ENCODE data around the gene OXTR.
A peak's percentile ranks its signal among the peaks of the same experiment; 100 is the strongest.

Gene OXTR

GRCh38 chr3:8769088-8769822 is at the start of gene OXTR:
Gene OXTR, minus strand, starts transcription at chr3:8769613. Its CDS starts 1,426 bp downstream, at chr3:8768187.
- peak; percentile 42 for DNase-seq (ENCODE audit: low read depth)

- DNase-seq (ENCODE audit: low read depth) = no peak
Measured at GRCh38 chr3:8817486-8817885, 48.1 kb upstream of the OXTR start.

- no peak for DNase-seq (ENCODE audit: low read depth)
Measured at GRCh38 chr3:8816106-8816505, 46.7 kb upstream of the OXTR start.

- no peak for DNase-seq (ENCODE audit: low read depth)
Measured at GRCh38 chr3:8813411-8813810, 44.0 kb upstream of the OXTR start.

GRCh38 chr3:8810561-8810960 is 41.1 kb upstream of the OXTR start:
- DNase-seq (ENCODE audit: low read depth) = no peak

GRCh38 chr3:8805774-8806173 is 36.4 kb upstream of the OXTR start:
- no peak for DNase-seq (ENCODE audit: low read depth)

GRCh38 chr3:8802256-8802655 is 32.8 kb upstream of the OXTR start:
- no peak for DNase-seq (ENCODE audit: low read depth)

- no peak for DNase-seq (ENCODE audit: low read depth)
Measured at GRCh38 chr3:8800016-8800415, 30.6 kb upstream of the OXTR start.

- DNase-seq (ENCODE audit: low read depth) = no peak
Measured at GRCh38 chr3:8794247-8794646, 24.8 kb upstream of the OXTR start.

- DNase-seq (ENCODE audit: low read depth) = no peak
Measured at GRCh38 chr3:8793242-8793641, 23.8 kb upstream of the OXTR start.

GRCh38 chr3:8790529-8790928 is 21.1 kb upstream of the OXTR start:
- DNase-seq (ENCODE audit: low read depth) = no peak

GRCh38 chr3:8784676-8785435 is 15.4 kb upstream of the OXTR start:
- no peak for DNase-seq (ENCODE audit: low read depth)

- no peak for DNase-seq (ENCODE audit: low read depth)
Measured at GRCh38 chr3:8780279-8780678, 10.9 kb upstream of the OXTR start.

GRCh38 chr3:8778475-8778874 is 9.1 kb upstream of the OXTR start:
- no peak for DNase-seq (ENCODE audit: low read depth)

- DNase-seq (ENCODE audit: low read depth) = no peak
Measured at GRCh38 chr3:8777978-8778267, 8.5 kb upstream of the OXTR start.

GRCh38 chr3:8777201-8777977 is 8.0 kb upstream of the OXTR start:
- no peak for DNase-seq (ENCODE audit: low read depth)

GRCh38 chr3:8776406-8776805 is 7.0 kb upstream of the OXTR start:
- DNase-seq (ENCODE audit: low read depth) = no peak

- no peak for DNase-seq (ENCODE audit: low read depth)
Measured at GRCh38 chr3:8775602-8776001, 6.2 kb upstream of the OXTR start.

- DNase-seq (ENCODE audit: low read depth) = no peak
Measured at GRCh38 chr3:8775181-8775580, 5.8 kb upstream of the OXTR start.

- DNase-seq (ENCODE audit: low read depth) = no peak
Measured at GRCh38 chr3:8773941-8774542, 4.6 kb upstream of the OXTR start.

GRCh38 chr3:8768364-8769087 is 887 bp downstream of the OXTR start:
- no peak for DNase-seq (ENCODE audit: low read depth)

Data from fibroblast of the conjunctiva (primary cell).